AML-193 (cell line): ENCODE results near the gene MS4A4E.
A peak's percentile ranks its signal among the peaks of the same experiment; 100 is the strongest.
"Not testable (repeated sequence)": the region's sequence is repeated elsewhere in the genome, so short reads cannot be mapped to it uniquely, and the experiment has no call there.

Source experiments
- DNase-seq, 2 experiments: peaks; one replicate each; lab custom pipeline; 2025; lab: John Stamatoyannopoulos, UW

Gene MS4A4E

DNA sequence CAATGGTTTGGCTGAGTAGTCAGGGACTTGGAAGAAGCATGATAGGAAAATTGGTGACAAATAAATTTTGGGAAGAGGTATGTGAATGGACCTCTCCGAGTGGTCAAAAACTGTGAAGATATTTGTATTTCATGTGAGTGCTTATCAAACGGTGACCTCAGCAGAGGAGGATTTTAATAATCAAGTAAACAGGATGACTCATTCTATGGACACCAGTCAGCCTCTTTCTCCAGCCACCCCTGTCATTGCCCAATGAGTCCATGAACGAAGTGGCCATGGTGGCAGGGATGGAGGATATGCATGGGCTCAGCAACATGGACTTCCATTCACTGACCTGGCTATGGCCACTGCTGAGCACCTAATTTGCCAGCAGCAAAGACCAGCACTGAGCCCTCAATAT lies 21.2 kb downstream of the MS4A4E start:
- no peak for DNase-seq

DNA sequence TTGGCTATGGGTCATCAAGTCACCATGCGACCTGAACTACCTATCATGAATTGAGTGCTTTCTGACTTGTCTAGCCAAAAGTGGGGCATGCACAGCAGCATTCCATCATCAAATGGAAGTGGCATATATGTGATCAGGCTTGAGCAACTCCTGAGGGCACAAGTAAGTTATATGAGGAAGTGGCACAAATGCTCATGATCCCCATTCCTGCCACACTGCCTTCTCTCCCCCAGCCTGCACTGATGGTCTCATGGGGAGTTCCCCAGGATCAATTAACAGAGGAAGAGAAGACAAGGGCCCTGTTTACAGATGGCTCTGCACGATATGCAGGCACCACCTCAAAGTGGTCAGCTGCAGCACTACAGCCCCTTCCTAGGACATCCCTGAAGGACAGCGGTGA lies 21.8 kb downstream of the MS4A4E start:
- no peak for DNase-seq

DNA sequence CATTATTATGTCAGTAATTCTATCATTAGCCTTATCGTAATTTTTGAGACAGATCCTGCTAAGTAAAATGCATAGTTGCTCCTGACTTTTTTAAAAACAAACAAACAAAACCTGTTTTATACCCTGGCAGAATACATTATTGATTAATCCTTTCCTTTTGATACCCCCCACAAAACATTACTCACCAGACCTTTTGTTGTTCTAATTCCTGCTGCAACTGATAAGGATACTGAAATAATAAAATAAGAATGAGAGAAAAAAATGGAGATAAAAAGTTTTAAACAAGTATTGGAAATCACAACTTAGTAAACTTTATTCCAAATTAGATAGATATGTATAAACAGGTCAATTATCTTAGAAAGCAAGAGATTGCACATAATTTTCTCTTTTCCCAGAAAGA lies 28.6 kb downstream of the MS4A4E start:
- no peak for DNase-seq

DNA sequence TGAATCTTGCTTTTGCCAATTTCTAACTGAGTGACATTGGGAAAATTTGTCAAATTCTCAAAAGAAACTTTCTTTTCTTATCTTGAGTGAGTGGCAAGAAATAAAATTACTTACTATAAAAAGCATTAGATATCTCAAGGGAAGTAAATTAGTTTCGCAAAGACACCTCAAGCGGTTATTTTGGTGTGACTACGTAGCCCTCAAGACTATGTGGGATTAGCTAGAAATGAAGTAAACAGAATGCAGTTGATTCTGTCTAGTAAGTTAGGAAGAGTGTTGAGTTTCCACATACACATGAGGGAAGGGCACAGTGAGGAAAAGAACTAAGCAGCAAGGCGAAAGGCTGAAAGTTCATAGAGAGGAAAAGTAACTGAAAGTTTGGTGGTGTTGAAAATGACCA lies 31.7 kb downstream of the MS4A4E start:
- no peak for DNase-seq

DNA sequence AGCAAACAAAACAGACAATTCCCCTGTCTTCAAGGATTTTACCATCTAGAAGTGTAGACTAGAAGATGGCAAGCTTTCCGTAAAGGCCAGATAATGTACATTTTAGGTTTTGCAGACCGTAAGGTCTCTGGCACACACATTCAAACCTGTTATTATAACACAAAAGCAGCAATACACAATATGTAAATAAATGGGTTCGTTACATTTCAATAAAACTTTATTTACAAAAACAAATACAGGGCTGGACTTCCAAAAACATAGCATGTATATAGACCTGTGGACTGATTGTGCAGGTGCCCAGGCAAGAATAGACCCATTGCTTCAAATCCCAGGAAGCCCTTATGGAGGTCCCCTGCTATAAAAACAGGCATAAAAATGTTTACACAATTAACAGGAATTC lies 33.0 kb downstream of the MS4A4E start:
- DNase-seq: no peak

DNA sequence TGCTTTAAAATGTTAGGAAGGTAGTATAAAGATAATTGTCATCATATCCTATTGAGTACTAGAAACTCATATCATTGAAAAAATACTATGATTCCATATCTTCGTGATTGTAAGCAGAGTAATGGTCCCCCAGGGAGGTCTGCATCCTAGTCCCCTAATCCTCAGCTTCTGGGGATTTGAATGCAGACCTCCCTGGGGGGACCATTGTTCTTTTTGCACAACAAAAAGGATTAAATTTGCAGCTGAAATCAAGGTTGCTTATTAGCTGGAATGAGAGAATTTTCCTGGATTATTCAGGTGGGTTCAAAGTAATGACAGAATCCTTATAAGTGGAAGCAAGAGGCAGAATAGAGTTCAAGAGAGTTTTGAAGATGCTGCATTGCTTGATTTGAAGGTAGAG lies 34.0 kb downstream of the MS4A4E start:
- no peak for DNase-seq

DNA sequence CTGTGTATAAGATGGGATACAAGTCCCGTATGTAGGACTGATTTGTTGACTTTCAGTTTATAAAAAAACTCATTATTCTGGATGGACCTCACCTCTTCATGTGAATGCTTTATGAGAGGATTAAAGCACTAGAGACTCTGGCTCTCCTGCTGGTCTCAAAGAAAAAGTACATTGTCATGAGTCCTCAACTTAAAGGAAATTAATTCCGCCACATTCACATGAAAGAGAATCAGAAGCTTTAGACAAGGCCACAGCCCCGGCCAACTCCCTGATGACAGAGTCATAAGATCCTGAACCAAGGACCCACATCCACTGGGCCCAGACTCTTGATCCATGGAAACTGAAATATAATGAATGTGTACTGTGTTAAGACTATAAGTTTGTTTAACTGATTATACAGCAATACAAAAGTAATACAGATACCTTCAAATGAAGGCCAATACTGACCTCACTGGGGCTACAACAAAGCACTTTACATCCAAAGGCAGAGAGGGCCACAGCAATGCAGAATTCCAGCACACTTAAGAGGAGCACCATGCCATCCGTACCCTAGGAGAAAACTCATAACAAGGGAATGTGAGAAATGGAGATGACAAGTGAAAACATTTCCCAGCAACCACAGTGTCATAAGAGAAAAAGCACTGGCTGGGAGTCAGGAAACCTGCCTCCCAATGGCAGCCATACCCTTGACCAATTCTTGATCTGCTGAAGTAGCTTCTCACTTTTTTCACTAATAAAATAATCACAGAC lies 34.6 kb downstream of the MS4A4E start:
- no peak for DNase-seq

DNA sequence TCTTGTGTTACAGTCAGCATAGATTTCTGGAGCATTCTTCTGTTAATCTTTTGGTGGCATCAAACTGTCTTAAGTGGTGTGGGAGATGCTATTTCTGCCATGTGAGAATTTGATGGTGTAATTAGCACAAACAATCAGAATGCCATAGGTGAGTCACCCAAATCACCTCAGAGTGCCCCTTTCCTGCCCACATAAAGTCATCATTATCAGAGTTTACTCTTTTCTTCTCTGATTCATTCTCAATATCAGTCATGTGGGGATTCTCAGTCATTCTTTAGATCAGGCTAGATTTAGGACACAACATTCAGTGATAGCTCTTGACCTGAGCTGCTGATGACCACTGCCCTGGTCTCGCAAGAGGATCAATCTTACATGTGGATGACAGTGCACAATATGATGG lies 36.3 kb downstream of the MS4A4E start:
- DNase-seq: no peak

DNA sequence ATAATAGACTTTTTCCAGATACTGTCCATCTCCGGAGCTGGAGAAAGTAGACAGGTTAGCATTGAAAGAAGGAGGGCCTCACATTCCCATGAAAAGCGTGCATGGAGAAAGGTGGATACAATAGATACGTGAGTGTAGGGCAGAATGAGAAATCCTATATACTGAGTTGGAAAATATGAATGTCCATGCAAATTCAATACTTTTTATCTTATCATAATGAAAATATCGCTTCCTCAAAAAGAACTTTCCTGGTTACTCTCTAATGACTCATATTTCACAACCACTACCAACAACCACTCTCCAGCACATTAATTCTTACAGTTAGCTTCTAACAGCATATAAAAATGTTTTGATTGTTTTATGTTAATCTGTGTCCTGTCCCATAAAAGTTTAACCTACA lies 38.0 kb downstream of the MS4A4E start:
- peak; percentile 31 to 32 for DNase-seq

DNA sequence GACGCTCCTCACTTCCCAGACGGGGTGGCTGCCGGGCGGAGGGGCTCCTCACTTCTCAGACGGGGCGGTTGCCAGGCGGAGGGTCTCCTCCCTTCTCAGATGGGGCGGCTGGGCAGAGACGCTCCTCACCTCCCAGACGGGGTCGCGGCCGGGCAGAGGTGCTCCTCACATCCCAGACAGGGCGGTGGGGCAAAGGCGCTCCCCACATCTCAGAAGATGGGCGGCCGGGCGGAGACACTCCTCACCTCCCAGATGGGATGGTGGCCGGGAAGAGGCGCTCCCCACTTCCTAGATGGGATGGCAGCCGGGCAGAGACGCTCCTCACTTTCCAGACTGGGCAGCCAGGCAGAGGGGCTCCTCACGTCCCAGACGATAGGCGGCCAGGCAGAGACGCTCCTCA lies 41.6 kb downstream of the MS4A4E start:
- not testable (repeated sequence) for DNase-seq

DNA sequence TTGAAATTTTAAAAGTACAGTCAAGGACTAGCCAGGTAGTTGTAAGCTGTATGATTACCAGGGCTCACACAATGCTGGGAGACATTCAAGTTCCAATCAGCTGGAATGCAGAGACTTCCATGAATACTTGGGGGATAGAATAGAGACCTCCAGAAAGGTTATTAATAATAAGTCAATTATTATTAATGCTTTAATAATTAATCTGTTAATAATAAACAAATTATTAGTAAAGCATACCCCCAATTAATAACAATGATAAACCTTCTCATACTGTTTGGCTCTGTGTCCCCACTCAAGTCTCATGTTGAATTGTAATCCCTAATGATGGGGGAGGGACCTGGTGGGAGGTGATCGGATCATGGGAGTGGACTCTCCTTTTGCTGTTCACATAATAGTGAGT lies 45.5 kb downstream of the MS4A4E start:
- DNase-seq: no peak

DNA sequence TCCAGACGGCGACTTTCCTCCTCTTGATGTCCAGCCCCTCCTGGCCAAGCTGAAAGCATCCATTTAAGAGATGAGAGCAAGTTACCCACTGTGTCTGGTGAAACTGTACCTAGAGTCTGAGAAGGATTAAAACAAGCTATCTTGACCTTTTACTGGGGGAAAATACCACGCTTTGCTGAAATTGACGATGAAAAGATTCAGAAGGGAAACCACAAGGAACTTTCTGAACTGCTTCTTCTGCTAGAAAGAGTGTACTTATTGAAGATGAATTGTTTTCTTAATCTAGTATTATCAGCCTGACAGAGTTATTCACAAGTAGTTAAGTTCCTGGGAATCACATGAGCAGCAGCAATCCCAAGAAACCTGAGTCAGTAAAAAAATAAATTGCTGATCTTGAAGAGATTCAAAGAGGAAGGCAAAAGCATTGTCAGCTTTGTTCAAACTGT lies 47.0 kb downstream of the MS4A4E start:
- DNase-seq: no peak

DNA sequence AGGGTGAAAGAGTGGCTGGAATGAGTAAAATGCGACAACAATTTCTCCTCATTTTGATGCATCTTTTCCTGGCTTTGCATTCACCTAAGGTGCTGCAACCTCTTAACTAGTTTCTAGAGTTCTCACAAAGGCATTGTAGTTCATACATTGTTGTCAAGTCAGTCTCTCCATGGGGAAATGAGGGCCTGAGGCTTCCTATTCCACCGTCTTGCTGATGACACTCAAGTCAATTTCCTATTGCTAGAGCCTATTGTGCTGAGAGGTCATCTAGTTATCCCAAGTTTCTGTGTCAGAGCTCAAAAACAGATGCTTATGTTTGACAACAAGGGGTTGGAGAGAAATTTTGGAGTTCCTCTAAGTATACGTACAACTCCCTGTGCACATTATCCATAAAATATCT lies 48.4 kb downstream of the MS4A4E start:
- no peak for DNase-seq

DNA sequence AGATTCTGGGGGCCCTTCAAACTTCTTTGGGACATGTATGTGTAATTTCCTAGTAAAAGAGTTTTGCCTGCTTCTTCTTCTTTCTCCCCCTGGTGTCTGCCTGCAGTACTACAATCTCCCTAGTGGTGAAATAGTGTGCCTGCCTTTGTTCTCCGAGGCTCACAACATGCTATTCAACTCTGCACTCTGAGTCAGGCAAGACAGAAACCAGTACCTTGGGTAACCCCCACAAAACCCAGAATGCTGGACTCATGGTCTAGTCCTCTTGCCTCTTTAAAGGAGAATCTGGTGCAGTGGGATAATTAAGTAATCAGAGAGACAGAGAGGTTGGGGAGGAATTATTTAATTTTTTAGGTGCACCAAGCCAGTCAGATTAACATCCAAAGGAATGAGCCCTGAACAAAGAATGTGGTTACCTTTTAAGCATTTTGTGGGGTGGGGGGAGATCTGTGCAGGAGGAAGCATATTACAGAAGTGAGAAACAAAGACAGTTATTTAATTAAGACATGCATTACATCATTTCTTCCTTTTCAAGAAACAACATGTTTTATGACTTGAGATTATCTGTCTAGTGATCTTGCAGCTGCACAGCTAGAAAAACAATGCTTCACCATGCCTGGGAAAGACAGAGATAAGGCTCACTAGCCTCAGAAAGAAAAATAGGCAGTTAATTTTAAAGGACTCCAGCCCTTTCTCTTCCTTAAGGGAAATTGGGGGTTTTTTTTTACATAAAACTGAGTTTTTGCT lies 49.1 kb downstream of the MS4A4E start:
- peak; percentile 79 to 86 for DNase-seq

DNA sequence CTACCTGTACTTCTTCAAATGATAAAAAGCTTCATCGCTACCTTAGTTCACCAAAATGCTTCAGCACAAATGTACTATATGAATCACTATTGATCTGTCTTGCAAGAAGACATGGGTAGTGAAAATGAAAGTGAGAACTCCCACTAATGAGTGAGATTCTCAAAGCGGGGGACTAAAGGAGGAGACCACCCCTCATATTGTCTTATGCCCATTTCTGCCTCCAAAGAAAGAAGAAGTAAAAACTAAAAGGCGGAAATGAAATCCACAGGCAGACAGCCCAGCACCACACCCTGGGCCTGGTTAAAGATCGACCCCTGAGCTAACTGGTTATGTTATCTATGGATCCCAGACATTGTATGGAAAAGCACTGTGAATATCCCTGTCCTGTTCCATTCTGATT lies 50.4 kb downstream of the MS4A4E start:
- DNase-seq: not testable (repeated sequence)

DNA sequence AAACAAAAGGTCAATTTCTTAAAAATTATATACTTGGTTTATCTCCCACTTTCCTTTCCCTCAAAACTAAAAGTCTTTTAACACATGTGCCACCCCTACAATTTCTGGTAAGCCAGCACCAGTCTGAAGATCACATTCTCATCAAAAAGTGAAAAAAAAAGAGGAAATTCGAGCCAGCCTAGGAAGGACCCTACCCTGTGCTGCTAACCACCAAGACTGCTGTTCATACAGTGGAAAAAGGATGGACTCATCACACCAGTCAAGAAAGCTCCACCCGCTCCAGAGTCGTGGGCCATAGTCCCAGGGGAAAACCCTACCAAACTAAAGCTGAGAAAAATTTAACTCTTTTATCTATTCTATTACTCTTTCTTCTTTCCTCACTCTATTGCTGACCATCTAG lies 54.5 kb downstream of the MS4A4E start:
- DNase-seq: not testable (repeated sequence)

DNA sequence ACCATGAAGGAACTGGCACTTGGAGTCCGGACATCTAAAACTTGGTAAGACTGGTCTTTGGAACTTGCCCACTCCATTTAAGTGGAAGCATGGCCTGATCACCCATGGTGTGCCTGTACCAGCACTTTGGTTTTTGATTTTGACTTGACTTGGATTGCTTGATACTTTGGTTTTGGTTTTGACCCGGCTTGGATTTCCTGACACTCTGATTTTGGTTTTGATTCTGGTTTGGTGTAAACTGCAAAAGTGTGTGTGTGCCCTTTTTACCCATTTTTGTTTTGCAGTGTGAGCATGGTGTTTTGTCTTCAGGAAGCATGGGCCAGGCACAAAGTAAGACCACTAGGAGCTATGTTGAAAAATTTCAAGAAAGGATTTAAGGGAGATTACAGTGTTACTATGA lies 56.8 kb downstream of the MS4A4E start:
- not testable (repeated sequence) for DNase-seq

DNA sequence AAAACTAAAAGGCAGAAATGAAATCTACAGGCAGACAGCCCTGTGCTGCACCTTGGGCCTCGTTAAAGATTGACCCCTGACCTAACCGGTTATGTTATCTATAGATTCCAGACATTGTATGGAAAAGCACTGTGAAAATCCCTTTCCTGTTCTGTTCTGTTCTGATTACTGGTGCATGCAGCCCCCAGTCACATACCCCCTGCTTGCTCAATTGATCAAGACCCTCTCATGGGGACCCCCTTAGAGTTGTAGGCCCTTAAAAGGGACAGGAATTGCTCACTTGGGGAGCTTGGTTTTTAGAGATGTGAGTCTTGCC lies 57.5 kb downstream of the MS4A4E start:
- not testable (repeated sequence) for DNase-seq

DNA sequence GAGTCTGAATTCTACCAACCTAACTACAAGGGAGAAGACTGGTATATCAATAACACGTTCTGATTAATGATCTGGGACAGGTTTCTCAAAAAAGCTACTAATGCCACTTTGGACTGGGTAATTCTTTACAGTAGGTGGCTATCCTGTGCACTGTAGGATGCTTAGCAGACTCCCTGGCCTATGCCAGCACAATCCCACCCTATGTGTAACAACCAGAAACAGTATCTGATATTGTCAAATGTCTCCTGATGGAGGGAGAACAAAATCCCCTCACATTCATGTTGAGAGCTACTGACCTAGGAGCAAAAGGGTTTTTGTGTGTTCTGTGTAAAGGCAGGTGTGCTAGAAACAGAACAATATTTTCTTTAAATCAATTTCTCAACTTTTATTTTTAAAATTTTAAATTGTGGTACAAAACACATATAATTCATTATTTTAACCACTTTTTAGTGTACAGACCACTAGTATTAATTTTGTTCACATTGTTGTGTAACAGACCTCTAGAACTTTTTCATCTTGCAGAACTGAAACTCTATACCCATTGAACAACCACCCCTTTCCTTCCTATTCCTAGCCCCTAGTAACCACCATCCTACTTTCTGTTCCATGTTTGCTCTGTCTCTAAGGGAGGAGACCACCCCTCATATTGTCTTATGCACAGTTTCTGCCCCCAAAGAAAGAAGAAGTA lies 58.0 kb downstream of the MS4A4E start:
- DNase-seq: no peak

DNA sequence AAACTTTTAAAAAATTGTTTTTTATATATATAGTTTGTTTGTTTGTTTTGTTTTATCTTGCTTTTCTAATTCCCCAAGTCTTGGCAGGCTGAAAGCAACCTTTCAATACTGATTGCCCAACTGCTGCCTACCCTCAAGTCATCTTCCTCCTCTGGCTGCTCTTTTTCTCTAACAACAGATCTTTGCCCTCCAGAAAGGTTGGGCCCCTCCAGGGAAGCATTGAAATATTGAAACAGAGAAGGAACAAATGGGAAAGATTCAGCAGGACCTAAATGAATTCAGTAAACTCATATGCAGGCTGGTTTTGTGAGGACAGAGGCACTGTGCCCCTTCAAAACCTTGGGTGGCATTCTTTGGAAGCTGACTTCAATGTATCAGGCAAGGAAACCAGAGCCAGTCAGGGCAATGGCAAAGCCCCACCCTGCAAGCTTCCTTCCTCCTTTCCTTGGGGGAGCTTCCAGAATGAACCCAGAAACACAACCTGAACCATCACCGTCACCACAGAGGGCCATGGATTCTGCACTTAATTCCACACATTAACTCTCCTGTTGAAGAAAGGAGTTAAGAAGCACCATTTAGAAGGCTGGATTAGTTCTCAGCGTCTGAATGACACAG lies 59.2 kb downstream of the MS4A4E start:
- DNase-seq: peak; percentile 15 to 17

DNA sequence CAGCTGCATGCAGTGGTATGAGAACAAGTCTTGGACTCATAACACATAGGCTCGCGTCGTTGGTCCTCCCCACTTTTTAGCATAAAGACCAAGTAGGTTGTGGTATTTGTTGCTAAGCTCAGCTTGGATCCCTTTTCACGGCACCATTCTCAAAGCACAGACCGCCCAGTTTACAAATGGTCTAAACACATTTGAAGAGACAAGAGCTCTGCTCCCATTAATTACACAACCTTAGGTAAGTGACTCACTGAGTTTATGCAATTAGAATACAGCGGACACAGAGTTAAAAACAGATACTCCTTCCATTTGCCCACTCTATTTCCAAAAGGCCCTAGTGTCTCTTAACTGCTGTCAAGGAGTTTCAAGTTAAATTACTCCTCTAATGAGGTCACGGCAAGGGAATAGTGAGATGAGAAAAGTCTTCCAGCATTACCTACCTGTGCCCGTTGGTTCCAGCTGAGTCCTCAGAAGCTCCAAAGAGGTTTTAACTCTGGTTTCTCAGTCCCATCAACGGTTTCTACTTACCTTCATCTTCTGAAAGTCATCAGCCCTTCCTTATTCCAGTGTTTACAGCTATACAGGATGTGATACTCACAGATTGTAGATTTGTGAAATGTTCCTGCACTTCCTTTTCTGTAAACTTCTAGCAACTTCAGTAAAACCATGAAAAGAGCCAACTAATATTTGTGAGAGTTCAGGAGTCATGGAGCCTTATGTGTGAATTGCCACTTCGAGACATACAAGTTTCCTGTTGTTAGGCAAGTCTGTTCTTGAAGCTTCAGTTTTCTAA lies 60.2 kb downstream of the MS4A4E start, which contains the start of gene MS4A6A:
MS4A6A (minus strand) TSS at position 543 of the 790 bp plus-strand sequence. CDS start 1,356 bp downstream, outside the sequence.
- peak; percentile 31 to 37 for DNase-seq

DNA sequence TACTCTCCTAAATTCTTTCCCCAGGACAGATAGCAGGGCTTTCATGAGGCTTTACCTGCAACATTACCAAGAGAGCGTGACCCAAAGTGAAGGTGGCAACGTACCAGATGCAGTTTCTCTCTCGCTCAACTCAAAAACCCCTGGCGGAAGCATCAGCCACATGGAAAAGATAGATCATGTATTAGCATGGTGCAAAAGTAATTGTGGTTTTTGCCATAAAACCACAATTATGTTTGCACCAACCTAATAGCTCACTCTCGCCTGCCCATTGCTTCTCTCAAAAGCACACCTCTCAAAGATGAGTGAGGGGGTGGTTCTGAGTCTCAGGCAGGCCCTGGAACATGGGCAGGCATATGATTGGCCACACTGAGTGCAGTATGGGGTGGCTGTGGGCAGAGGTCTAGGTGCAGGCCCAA lies 67.1 kb downstream of the MS4A4E start:
- no peak for DNase-seq
